GM23248 (cell line): ENCODE data around the gene ZC3H4. TPM values are rescaled to one million over a fixed set of nuclear protein-coding genes. Genes with fewer than 3 reads are reported as not detected.
A peak's percentile ranks its signal among the peaks of the same experiment; 100 is the strongest.

Source experiments
- DNase-seq: peaks from one replicate; pipeline ENCODE4 v3.0.0-alpha.2; 2015
- H2AFZ ChIP-seq: fragments of 200-600 bp; sonication (generic); 2 replicates; pipeline ENCODE4 v1.6.1; 2016; ENCODE audit warnings: antibody characterized with exemption
- H3F3A ChIP-seq: fragments of 200-600 bp; sonication (generic); 2 replicates; pipeline ENCODE4 v1.6.1; 2016; ENCODE audit warnings: mild to moderate bottlenecking, antibody characterized with exemption, mixed run types; ENCODE audit not compliant: insufficient read depth
- H3K27ac ChIP-seq: fragments of 200-600 bp; sonication (generic); 2 replicates; pipeline ENCODE4 v1.5.1; 2016; ENCODE audit warnings: mild to moderate bottlenecking
- H3K27me3 ChIP-seq: fragments of 200-600 bp; sonication (generic); replicated peaks from 2 replicates; pipeline ENCODE4 v1.6.1; 2016; ENCODE audit warnings: mild to moderate bottlenecking; ENCODE audit not compliant: insufficient read depth
- H3K36me3 ChIP-seq: fragments of 200-600 bp; sonication (generic); 2 replicates; pipeline ENCODE4 v1.6.1; 2016; ENCODE audit warnings: low read depth, mild to moderate bottlenecking
- H3K4me1 ChIP-seq: fragments of 200-600 bp; sonication (generic); 2 replicates; pipeline ENCODE4 v1.6.1; 2016; ENCODE audit warnings: mild to moderate bottlenecking; ENCODE audit not compliant: insufficient read depth
- H3K4me2 ChIP-seq: fragments of 200-600 bp; sonication (generic); one replicate; pipeline ENCODE4 v1.6.1; 2016; ENCODE audit warnings: mild to moderate bottlenecking; ENCODE audit not compliant: unreplicated experiment
- H3K4me3 ChIP-seq: fragments of 200-600 bp; sonication (generic); 2 replicates; pipeline ENCODE4 v1.5.1; 2016; ENCODE audit warnings: mild to moderate bottlenecking
- H3K79me2 ChIP-seq: fragments of 200-600 bp; sonication (generic); 2 replicates; pipeline ENCODE4 v1.6.1; 2016; ENCODE audit warnings: mild to moderate bottlenecking; ENCODE audit not compliant: insufficient read depth
- H3K9ac ChIP-seq: fragments of 200-600 bp; sonication (generic); 2 replicates; pipeline ENCODE4 v1.6.1; 2016; ENCODE audit warnings: mild to moderate bottlenecking
- H3K9me2 ChIP-seq: fragments of 200-600 bp; sonication (generic); 2 replicates; pipeline ENCODE4 v1.6.1; 2016; ENCODE audit warnings: mixed run types, mild to moderate bottlenecking, moderate library complexity; ENCODE audit not compliant: insufficient read depth
- H3K9me3 ChIP-seq: fragments of 200-600 bp; sonication (generic); one replicate; pipeline ENCODE4 v1.6.1; 2017; ENCODE audit warnings: low read depth
- H4K20me1 ChIP-seq: fragments of 200-600 bp; sonication (generic); 2 replicates; pipeline ENCODE4 v1.6.0; 2016; ENCODE audit not compliant: insufficient read depth
- EZH2 ChIP-seq: fragments of 200-600 bp; sonication (generic); IDR thresholded peaks from 2 replicates; pipeline ENCODE4 v1.6.1; 2018; ENCODE audit warnings: antibody characterized with exemption, mild to moderate bottlenecking; ENCODE audit not compliant: insufficient read depth, poor library complexity, severe bottlenecking
- EZH2phosphoT487 ChIP-seq: fragments of 200-600 bp; sonication (generic); IDR thresholded peaks from 2 replicates; pipeline ENCODE4 v1.6.1; 2018; ENCODE audit warnings: antibody characterized with exemption, moderate library complexity, mild to moderate bottlenecking, low read depth; ENCODE audit not compliant: insufficient read depth
- WGBS, 2 experiments: methylation state at CpG; one replicate each; pipeline ENCODE4 v1.1.6; 2015 to 2017; ENCODE audit warnings: low lambda C conversion rate in 2 of 2, low coverage in 1 of 2; ENCODE audit errors: missing lambda C conversion rate in 2 of 2; 5-methylcytosine and 5-hydroxymethylcytosine counted together
- in situ Hi-C: fragments of 300-500 bp; cut with MboI; formaldehyde crosslinking; loops from 2 replicates; pipeline ENCODE4 v1.15.0; 2020
- polyA plus RNA-seq: library from polyadenylated mRNA; unstranded; fragments of >200 nt; fragmentation: Nextera tagmentation; extraction: Ambion mirVana; gene quantifications from 2 replicates; pipeline ENCODE4 v1.2.1, GENCODE V29; 2016
- total RNA-seq: library from RNA; depleted of rRNA; stranded (reverse); fragments of >200 nt; shearing (Covaris generic); gene quantifications from 2 replicates; pipeline ENCODE4 v1.2.3, GENCODE V29; 2014

ZC3H4 gene
- total and polyA plus RNA-seq, 2 experiments from 2014 or later: 6.0 to 9.9 TPM

DNA sequence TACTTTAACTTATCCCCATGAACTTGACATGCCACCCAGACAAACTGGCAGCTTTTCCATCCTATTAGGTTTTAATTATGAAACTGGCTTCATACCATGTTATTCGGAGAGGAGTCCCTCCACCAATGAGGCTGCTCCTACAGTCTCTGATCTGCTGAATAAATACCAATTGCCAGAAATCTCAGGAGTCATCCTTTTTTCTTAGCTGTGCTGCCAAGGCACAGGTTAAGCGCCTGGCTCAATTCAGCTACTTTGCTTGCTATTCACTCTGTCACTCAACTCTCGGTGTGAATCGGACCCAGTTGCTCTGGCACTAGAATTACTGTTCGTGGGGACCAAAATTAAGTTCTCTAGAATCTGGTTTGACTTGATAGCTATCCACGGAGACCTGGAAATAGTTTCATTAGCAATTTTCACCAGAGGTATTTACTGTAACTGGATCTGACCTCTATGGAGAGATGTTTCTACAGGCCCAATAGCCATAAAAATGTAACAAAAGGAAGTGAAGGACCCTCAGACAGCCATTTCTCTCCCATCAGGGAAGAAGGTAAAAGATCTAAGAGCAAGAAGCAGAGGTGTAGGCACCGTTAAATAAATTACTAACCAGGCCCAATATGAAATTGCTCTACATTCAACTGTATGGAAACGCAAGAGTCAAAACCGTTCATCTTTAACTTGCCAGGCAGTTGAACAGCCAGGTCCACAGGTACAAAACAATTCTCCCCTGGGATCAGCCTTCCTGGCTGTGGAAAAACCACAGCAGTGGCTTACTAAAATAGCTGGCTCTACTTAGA is 5.4 kb downstream of the ZC3H4 start:
- H3F3A ChIP-seq: peaks cover 64% of the 10 kb centered on the region
- no peaks in the 10 kb centered on the region for H3K9me3 ChIP-seq
- peak; percentile 55 for DNase-seq
- peaks cover 71% of the 10 kb centered on the region for H3K79me2 ChIP-seq
- no peaks in the 10 kb centered on the region for H3K27me3 ChIP-seq
- no peaks in the 10 kb centered on the region for H3K36me3 ChIP-seq
- H3K9ac ChIP-seq: peak overlapping the region; percentile 98
- peak overlapping the region; percentile 96 for H3K27ac ChIP-seq
- in situ Hi-C loops: no loop called here
- no peak overlapping the region for H2AFZ ChIP-seq
- WGBS, 2 experiments: 60 to 63% methylated on average over 9 of the region's 9 CpGs
- H3K4me3 ChIP-seq: peak overlapping the region; percentile 78
- no peaks in the 10 kb centered on the region for H3K9me2 ChIP-seq
- TF ChIP-seq EZH2phosphoT487 (no peak), EZH2 (no peak)
- H3K4me2 ChIP-seq: peak overlapping the region; percentile 99
- H4K20me1 ChIP-seq: no peaks in the 10 kb centered on the region
- H3K4me1 ChIP-seq: peaks cover 44% of the 10 kb centered on the region

DNA sequence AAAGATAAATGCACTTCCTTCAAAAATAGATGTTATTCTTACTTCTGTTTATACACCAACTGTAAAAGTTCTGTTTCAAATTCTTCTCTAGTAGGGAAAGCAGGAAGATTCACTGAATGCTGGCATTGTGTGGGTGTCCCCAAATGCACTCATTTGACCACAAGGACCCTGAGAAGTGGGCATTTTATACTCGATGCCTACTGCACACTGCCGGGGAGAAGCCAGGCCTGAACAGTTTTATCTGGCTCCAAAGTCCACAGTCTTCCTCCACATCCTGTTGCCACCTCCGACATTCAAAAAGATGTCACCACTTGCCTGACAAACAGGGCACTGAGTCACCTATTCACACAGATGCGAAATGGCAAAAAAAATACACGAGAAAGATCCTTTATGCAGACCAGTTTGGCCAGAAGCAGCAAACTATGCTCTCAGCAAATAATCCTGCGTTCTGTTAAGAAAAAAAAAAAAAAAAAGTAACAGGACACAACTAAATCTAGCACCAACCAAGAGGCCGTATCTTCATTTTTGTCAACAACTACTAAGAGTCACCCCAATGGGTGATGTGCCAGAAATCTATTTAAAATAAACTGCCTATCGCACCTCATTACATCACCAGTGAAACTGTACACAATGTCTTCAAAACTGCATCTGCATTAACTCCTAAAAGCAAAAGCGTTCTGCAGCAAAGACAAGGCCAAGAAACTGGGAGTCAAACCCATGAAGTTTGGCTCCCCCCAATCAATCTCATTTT is 6.2 kb downstream of the ZC3H4 start:
- Histone ChIP-seq H3K9me2 (no peaks in the 10 kb centered on the region), H4K20me1 (no peaks in the 10 kb centered on the region), H3K27ac (peak overlapping the region; percentile 96), H2AFZ (0 out of 2 replicates have a peak overlapping the region, but pooled peaks have one; percentile 1), H3K36me3 (no peaks in the 10 kb centered on the region), H3K9ac (peak overlapping the region; percentile 98), H3K9me3 (no peaks in the 10 kb centered on the region), H3K4me1 (peaks cover 52% of the 10 kb centered on the region), H3F3A (peaks cover 67% of the 10 kb centered on the region), H3K4me3 (peak overlapping the region; percentile 78), H3K79me2 (peaks cover 79% of the 10 kb centered on the region), H3K4me2 (peak overlapping the region; percentile 99), H3K27me3 (no peaks in the 10 kb centered on the region)
- DNase-seq: peak; percentile 70
- 13 to 15% methylated on average over 9 of the region's 9 CpGs for WGBS, 2 experiments
- TF ChIP-seq EZH2phosphoT487 (no peak), EZH2 (no peak)
- in situ Hi-C loops: no loop called here

DNA sequence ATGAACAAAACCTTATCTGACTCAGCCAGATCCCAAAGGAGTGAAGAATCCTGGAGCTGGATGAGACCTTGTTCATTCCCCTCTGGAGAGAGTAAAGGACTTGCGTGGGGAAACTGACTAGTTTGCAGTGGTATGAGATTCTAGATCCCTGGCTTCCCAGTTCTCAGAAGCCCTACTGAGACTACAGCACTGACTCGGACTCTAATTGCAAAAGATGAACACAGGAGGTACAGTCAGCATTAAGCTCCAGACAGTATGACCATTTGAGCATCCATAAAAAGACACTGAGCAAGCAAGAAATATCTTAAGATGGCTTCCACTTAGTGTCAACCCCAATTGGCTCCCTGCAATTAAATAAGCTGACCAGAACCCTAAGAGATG is 6.8 kb downstream of the ZC3H4 start:
- Histone ChIP-seq H3K36me3 (no peaks in the 10 kb centered on the region), H3K4me3 (peak overlapping the region; percentile 78), H3F3A (peaks cover 71% of the 10 kb centered on the region), H3K27ac (peak overlapping the region; percentile 96), H2AFZ (0 out of 2 replicates have a peak overlapping the region, but pooled peaks have one; percentile 1), H3K9me3 (no peaks in the 10 kb centered on the region), H3K9ac (peak overlapping the region; percentile 98), H3K4me1 (peaks cover 57% of the 10 kb centered on the region), H3K4me2 (peak overlapping the region; percentile 99), H3K9me2 (no peaks in the 10 kb centered on the region), H4K20me1 (no peaks in the 10 kb centered on the region), H3K79me2 (peaks cover 82% of the 10 kb centered on the region), H3K27me3 (no peaks in the 10 kb centered on the region)
- peak; percentile 86 for DNase-seq
- in situ Hi-C loops: no loop called here
- TF ChIP-seq EZH2phosphoT487 (no peak), EZH2 (no peak)
- WGBS, 2 experiments: 0 to 2% methylated on average over 2 of the region's 2 CpGs

DNA sequence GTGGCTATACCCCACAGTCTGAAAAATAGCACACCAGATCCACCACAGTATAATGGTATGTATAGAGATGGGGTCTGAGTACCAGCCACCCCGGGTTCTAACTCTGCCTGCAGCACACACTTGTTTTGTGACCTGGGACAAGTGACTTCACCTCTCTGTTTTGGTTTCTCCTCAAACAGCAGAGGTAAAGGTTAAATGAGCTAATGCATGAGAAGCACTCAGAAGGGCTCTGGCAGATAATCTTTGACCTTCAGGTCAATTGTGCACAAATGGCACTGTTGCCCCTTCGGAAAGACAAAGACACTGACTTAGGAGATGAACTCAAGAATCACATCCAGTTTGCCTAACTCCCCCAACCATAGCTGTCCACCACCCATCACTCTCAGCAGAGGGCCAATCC is 7.7 kb downstream of the ZC3H4 start:
- TF ChIP-seq EZH2phosphoT487 (no peak), EZH2 (no peak)
- H3K9me2 ChIP-seq: no peaks in the 10 kb centered on the region
- no peaks in the 10 kb centered on the region for H3K9me3 ChIP-seq
- peak overlapping the region; percentile 96 for H3K27ac ChIP-seq
- H3K4me2 ChIP-seq: peak overlapping the region; percentile 99
- in situ Hi-C loops: no loop called here
- H3K36me3 ChIP-seq: no peaks in the 10 kb centered on the region
- H3K9ac ChIP-seq: peak overlapping the region; percentile 98
- peaks cover 57% of the 10 kb centered on the region for H3K4me1 ChIP-seq
- H3F3A ChIP-seq: peaks cover 67% of the 10 kb centered on the region
- no peak overlapping the region for H2AFZ ChIP-seq
- H4K20me1 ChIP-seq: no peaks in the 10 kb centered on the region
- DNase-seq: no peak
- H3K27me3 ChIP-seq: no peaks in the 10 kb centered on the region
- H3K4me3 ChIP-seq: no peak overlapping the region
- peaks cover 82% of the 10 kb centered on the region for H3K79me2 ChIP-seq
- 68 to 77% methylated on average over 2 of the region's 2 CpGs for WGBS, 2 experiments
